HG02642 (cell line): ENCODE measurements around the gene CYP2C8.
"Not testable (repeated sequence)": the region's sequence is repeated elsewhere in the genome, so short reads cannot be mapped to it uniquely, and the experiment has no call there.

Source experiments
- ATAC-seq: cut with Tn5 transposase; IDR thresholded peaks from one replicate; pipeline ENCODE4 v1.9.1; 2021; ENCODE audit warnings: mild to moderate bottlenecking; ENCODE audit not compliant: unreplicated experiment, poor library complexity

The CYP2C8 gene

DNA sequence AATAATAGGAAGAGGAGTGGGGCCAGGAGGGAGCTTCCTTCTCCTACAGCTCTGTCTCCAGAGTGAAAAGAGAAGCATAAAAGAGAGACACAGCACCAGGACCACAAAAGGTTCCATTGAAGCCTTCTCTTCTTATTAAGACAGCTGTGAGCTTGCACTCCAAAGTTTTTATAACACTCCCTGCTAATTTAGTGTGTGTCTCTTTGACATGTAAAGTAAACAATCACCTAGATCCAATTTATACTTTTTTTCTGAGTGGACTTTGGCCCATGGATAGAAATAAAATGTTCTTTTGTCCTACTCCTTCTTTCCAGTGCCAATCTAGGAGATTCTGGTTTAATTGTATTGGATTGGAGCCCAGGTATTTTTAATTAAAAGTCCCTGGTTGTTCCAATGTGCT, at the start of gene CYP2C8:
CYP2C8 (minus strand) TSS at position 212 of the 400 bp plus-strand sequence; CDS start at position 117, 95 bp downstream.
- ATAC-seq: no peak

- ATAC-seq: no peak
Observed at GRCh38 chr10:95116869-95117269, 47.6 kb upstream of the CYP2C8 start.

DNA sequence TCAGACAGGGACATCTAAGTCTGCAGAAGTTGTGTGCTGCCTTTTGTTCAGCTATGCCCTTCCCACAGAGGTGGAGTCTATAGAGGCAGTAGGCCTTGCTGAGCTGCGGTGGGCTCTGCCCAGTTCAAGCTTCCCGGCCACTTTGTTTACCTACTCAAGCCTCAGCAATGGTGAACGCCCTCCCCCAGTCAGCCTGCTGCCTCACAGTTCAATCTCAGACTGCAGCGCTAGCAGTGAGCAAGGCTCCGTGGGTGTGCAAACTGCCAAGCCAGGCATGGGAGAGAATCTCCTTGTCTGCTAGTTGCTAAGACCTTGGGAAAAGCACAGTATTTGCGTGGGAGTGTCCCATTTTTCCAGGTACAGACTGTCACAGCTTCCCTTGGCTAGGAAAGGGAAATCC, 41.5 kb upstream of the CYP2C8 start:
- ATAC-seq: not testable (repeated sequence)

DNA sequence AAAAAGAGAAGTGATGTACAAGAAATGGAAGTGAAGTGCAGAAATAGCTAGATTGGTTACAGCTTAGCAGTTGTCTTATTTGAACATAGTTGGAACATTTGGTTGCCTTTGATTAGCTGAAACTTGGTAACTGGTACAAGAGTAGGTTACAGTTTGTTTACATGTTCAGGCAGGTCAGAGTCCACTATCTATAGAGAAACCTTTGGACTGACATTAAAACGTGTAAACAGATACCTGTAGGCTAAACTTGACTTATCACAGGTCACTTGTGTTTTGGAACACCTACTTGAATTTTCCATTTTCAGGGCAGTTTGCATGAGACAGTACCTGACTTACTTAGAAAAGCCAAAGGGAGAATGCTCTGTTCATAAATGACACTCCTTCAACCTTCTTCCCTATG, 28.5 kb upstream of the CYP2C8 start:
- no peak for ATAC-seq

- ATAC-seq: no peak
Observed at GRCh38 chr10:95096143-95096542, 26.8 kb upstream of the CYP2C8 start.

- not testable (repeated sequence) for ATAC-seq
Observed at GRCh38 chr10:95079626-95080025, 10.3 kb upstream of the CYP2C8 start.

- ATAC-seq: no peak
Observed at GRCh38 chr10:95077556-95077955, 8.3 kb upstream of the CYP2C8 start.

- ATAC-seq: no peak
Observed at GRCh38 chr10:95071107-95071660, 1.9 kb upstream of the CYP2C8 start.

DNA sequence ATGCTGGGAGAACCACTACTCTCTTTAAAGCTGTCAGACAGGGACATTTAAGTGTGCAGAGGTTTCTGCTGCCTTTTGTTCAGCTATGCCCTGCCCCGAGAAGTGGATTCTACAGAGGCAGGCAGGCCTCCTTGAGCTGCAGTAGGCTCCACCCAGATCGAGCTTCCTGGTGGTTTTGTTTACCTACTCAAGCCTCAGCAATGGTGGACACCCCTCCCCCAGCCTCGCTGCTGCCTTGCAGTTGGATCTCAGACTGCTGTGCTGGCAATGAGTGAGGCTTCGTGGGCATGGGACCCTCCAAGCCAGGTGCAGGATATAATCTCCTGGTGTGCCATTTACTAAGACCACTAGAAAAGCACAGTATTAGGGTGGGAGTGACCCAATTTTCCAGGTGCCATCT, 5.2 kb downstream of the CYP2C8 start:
- not testable (repeated sequence) for ATAC-seq

GRCh38 chr10:95056744-95057363, 12.4 kb downstream of the CYP2C8 start:
- no peak for ATAC-seq

GRCh38 chr10:95049919-95050318, 19.4 kb downstream of the CYP2C8 start:
- no peak for ATAC-seq

GRCh38 chr10:95048206-95048605, 21.1 kb downstream of the CYP2C8 start:
- ATAC-seq: no peak

GRCh38 chr10:95039281-95039680, 30.0 kb downstream of the CYP2C8 start:
- ATAC-seq: no peak

DNA sequence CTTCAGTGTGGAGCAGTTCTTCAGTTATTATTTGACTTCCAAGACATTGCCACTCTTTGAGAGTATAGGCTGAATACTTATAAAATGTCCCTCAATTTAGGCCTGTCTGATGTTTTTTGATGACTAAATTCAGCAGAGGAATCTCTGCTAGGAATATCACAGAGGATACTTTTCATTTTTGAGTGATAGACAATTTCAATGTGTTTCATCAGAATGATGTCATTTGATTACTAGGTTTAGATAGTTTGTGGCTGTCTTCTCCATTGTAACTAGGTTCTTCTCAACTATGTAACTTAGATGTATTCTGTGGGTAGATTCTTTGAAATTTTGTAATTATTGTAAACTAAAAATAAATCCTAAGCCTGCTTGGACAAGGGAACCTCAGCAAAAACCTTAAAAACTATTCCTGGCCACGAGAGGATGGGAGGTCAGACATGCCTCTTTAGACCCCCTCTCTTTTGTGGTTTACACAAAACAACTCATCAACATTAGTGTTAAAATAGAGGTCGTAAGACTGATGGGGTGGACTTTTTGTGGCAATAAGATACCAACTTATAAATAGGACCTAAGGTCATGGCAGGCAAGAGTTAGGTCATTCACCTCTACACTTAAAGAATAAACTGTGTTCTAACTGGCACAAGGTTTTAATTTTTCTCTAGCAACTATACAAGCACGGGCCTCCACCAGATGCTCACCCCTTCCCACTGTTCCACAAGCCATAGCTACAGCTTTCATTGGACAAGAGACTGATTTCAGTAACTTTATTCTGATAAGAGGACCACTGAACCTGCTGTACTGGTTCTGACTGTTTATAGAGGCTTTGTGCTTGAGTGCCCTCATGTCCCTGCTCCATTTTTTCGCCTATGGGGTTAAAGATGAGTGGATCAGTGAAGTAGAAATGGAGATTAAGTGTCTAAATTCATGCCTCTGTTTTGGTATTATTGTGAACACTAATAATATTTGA, 33.7 kb downstream of the CYP2C8 start:
- ATAC-seq: no peak

GRCh38 chr10:95034401-95034800, 34.9 kb downstream of the CYP2C8 start:
- no peak for ATAC-seq

- no peak for ATAC-seq
Observed at GRCh38 chr10:95031656-95032055, 37.6 kb downstream of the CYP2C8 start.

- ATAC-seq: no peak
Observed at GRCh38 chr10:95026461-95026860, 42.8 kb downstream of the CYP2C8 start.

DNA sequence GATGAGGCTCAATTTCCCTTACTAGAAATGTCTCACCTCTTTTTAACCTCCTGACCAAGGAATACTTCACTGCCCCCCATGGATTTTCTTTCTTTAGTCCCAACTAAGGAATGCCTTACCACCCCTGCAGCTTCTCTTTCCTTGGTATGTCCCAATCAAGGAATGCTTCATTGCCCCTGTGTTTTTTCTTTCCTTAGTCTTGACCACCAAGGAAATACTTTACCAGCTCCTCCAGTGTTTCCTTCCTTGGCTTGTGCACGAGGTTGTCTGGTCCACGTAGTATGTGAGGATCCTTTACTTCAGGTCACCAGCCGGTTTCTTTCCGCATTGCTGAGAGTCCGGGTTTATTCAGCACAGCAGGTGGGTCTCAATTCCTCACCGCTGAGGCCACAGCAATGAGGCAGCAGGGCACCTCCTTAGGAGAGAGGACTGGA, 71.5 kb downstream of the CYP2C8 start:
- no peak for ATAC-seq

- no peak for ATAC-seq
Observed at GRCh38 chr10:94992811-94993210, 76.5 kb downstream of the CYP2C8 start.

- no peak for ATAC-seq
Observed at GRCh38 chr10:94991243-94991888, 77.9 kb downstream of the CYP2C8 start.

- ATAC-seq: no peak
Observed at GRCh38 chr10:94989192-94989591, 80.1 kb downstream of the CYP2C8 start.
